GM18873 (cell line): Measurements from ENCODE around the gene TEPSIN.

ENCODE experiments used
- ATAC-seq: cut with Tn5 transposase; IDR thresholded peaks from one replicate; pipeline ENCODE4 v1.9.1; 2021; ENCODE audit warnings: mild to moderate bottlenecking, moderate library complexity, moderate number of reproducible peaks; ENCODE audit not compliant: unreplicated experiment, low FRiP score

Gene TEPSIN

GRCh38 chr17:81189016-81189415 lies 49.8 kb downstream of the TEPSIN start:
- ATAC-seq = no peak

GRCh38 chr17:81188491-81188840 lies 50.4 kb downstream of the TEPSIN start:
- no peak for ATAC-seq

- no peak for ATAC-seq
These were observed 51.0 kb downstream of the TEPSIN start for GRCh38 chr17:81187586-81188490.

- ATAC-seq = no peak
These were observed 51.7 kb downstream of the TEPSIN start for GRCh38 chr17:81187120-81187519.

- ATAC-seq = no peak
These were observed 52.7 kb downstream of the TEPSIN start for GRCh38 chr17:81186203-81186602.

- ATAC-seq = no peak
These were observed 54.3 kb downstream of the TEPSIN start for GRCh38 chr17:81184555-81184954.

GRCh38 chr17:81183807-81184206 lies 55.0 kb downstream of the TEPSIN start:
- ATAC-seq = no peak

- ATAC-seq = no peak
These were observed 55.5 kb downstream of the TEPSIN start for GRCh38 chr17:81183316-81183715.

GRCh38 chr17:81182596-81182995 lies 56.3 kb downstream of the TEPSIN start:
- no peak for ATAC-seq

- ATAC-seq = no peak
These were observed 57.1 kb downstream of the TEPSIN start for GRCh38 chr17:81181811-81182185.

GRCh38 chr17:81180836-81181810 lies 57.7 kb downstream of the TEPSIN start:
- ATAC-seq = no peak

- ATAC-seq = no peak
These were observed 59.0 kb downstream of the TEPSIN start for GRCh38 chr17:81179861-81180260.

- no peak for ATAC-seq
These were observed 59.6 kb downstream of the TEPSIN start for GRCh38 chr17:81179220-81179619.
